Lower lobe of right lung (tissue), 2 donors: ENCODE data around the gene ZNF335. TPM values are rescaled to one million over a fixed set of nuclear protein-coding genes. Genes with fewer than 3 reads are reported as not detected.

Experiments
- ATAC-seq, 2 donors: fragments of 200-7000 bp; cut with Tn5 transposase; one replicate each; pipeline ENCODE4 v1.9.1; 2020 to 2022; ENCODE audit warnings: mild to moderate bottlenecking in 2 of 2, moderate library complexity in 2 of 2
- DNase-seq: peaks from one replicate; pipeline ENCODE4 v3.0.0-alpha.2; 2020
- H3K27ac ChIP-seq: fragments of 200-600 bp; one replicate; pipeline ENCODE4 v1.8.0; 2022
- H3K27me3 ChIP-seq: fragments of 200-600 bp; one replicate; pipeline ENCODE4 v1.8.0; 2022; ENCODE audit warnings: low read depth
- H3K36me3 ChIP-seq: fragments of 200-600 bp; one replicate; pipeline ENCODE4 v1.8.0; 2022; ENCODE audit warnings: mild to moderate bottlenecking
- H3K4me1 ChIP-seq: fragments of 200-600 bp; one replicate; pipeline ENCODE4 v1.8.0; 2022
- H3K4me3 ChIP-seq: fragments of 200-600 bp; one replicate; pipeline ENCODE4 v1.8.0; 2022; ENCODE audit warnings: mild to moderate bottlenecking
- H3K9me3 ChIP-seq: fragments of 200-600 bp; one replicate; pipeline ENCODE4 v1.8.0; 2022
- CTCF ChIP-seq: fragments of 200-600 bp; IDR thresholded peaks from one replicate; pipeline ENCODE4 v1.8.0; 2022; ENCODE audit warnings: antibody characterized with exemption, mild to moderate bottlenecking
- intact Hi-C: fragments of 100-400 bp; cut with DNase I; formaldehyde crosslinking; loops from one replicate; pipeline ENCODE4 v1.11.0; 2022
- long read RNA-seq: library from polyadenylated mRNA; unstranded; transcript quantifications from one replicate; pipeline ENCODE4 v2.0.0, GENCODE V29; 2021
- total RNA-seq: library from RNA; stranded (reverse); fragmentation: NEBNext Ultra II Directional; extraction: Animal tissue kit (Norgen Biotek cat#: 25700); gene quantifications from one replicate; pipeline ENCODE4 v1.2.1, GENCODE V29; 2021
- donor health status: DM: no; HTN: yes; CAD: no; lungs with severe emphysema.

Gene ZNF335
- total RNA-seq: 20.4 TPM
- long read RNA-seq, partial matches to known transcripts: 10 of 16 reads
- long read RNA-seq, other reads (novel, unspliced or antisense): 6 of 16 reads

GRCh38 chr20:45971675-45972499 is at the start of gene ZNF335:
TSS of gene ZNF335 (minus strand) at chr20:45972203. CDS start at chr20:45971410, 793 bp downstream.
- Histone ChIP-seq H3K27me3 (no peaks in the 10 kb centered on the region), H3K4me1 (peaks cover 26% of the 10 kb centered on the region), H3K36me3 (peaks cover 28% of the 10 kb centered on the region), H3K9me3 (no peaks in the 10 kb centered on the region), H3K27ac (peak within 1 kb of the TSS; percentile 100), H3K4me3 (peak within 1 kb of the TSS; percentile 98)
- DNase-seq (peak; percentile 97), ATAC-seq (peak; percentile 96)
- peak; percentile 41 for TF ChIP-seq CTCF
- intact Hi-C loops: no loop called here

GRCh38 chr20:46020555-46020954 is 48.6 kb upstream of the ZNF335 start:
- Histone ChIP-seq H3K36me3 (no peaks in the 10 kb centered on the region), H3K4me3 (no peak overlapping the region), H3K27me3 (peaks cover 70% of the 10 kb centered on the region), H3K4me1 (peaks cover 20% of the 10 kb centered on the region), H3K27ac (no peak overlapping the region), H3K9me3 (no peaks in the 10 kb centered on the region)
- no peak for ATAC-seq
- no peak for DNase-seq
- TF ChIP-seq CTCF: no peak
- intact Hi-C loops: no loop called here

- intact Hi-C loops: no loop called here
- TF ChIP-seq CTCF: no peak
- H3K9me3 ChIP-seq: no peaks in the 10 kb centered on the region
- peaks cover 25% of the 10 kb centered on the region for H3K4me1 ChIP-seq
- H3K4me3 ChIP-seq: no peak overlapping the region
- ATAC-seq (no peak), DNase-seq (no peak)
- H3K27ac ChIP-seq: no peak overlapping the region
- H3K36me3 ChIP-seq: no peaks in the 10 kb centered on the region
- H3K27me3 ChIP-seq: peaks cover 84% of the 10 kb centered on the region
These were observed 46.6 kb upstream of the ZNF335 start for GRCh38 chr20:46018611-46019010.

GRCh38 chr20:46018112-46018511 is 46.1 kb upstream of the ZNF335 start:
- no peak overlapping the region for H3K4me3 ChIP-seq
- H3K27me3 ChIP-seq: peaks cover 84% of the 10 kb centered on the region
- H3K9me3 ChIP-seq: no peaks in the 10 kb centered on the region
- ATAC-seq (no peak), DNase-seq (no peak)
- H3K27ac ChIP-seq: no peak overlapping the region
- H3K4me1 ChIP-seq: peaks cover 28% of the 10 kb centered on the region
- no peaks in the 10 kb centered on the region for H3K36me3 ChIP-seq
- intact Hi-C loops: no loop called here
- TF ChIP-seq CTCF: no peak

GRCh38 chr20:46017272-46017671 is 45.3 kb upstream of the ZNF335 start:
- intact Hi-C loops: no loop called here
- Histone ChIP-seq H3K4me3 (no peak overlapping the region), H3K4me1 (peaks cover 24% of the 10 kb centered on the region), H3K9me3 (no peaks in the 10 kb centered on the region), H3K27ac (no peak overlapping the region), H3K27me3 (peaks cover 85% of the 10 kb centered on the region), H3K36me3 (no peaks in the 10 kb centered on the region)
- no peak for DNase-seq
- no peak for ATAC-seq
- TF ChIP-seq CTCF: no peak
